ENCODE data around the gene HPSE. TPM values are rescaled to one million over a fixed set of nuclear protein-coding genes. Genes with fewer than 3 reads are reported as not detected.

The HPSE gene
- polyA plus RNA-seq (0.16 TPM in 1 of 2 replicates, not detected in the other), polyA minus RNA-seq (0.24 TPM in 1 of 2 replicates, not detected in the other)

DNA sequence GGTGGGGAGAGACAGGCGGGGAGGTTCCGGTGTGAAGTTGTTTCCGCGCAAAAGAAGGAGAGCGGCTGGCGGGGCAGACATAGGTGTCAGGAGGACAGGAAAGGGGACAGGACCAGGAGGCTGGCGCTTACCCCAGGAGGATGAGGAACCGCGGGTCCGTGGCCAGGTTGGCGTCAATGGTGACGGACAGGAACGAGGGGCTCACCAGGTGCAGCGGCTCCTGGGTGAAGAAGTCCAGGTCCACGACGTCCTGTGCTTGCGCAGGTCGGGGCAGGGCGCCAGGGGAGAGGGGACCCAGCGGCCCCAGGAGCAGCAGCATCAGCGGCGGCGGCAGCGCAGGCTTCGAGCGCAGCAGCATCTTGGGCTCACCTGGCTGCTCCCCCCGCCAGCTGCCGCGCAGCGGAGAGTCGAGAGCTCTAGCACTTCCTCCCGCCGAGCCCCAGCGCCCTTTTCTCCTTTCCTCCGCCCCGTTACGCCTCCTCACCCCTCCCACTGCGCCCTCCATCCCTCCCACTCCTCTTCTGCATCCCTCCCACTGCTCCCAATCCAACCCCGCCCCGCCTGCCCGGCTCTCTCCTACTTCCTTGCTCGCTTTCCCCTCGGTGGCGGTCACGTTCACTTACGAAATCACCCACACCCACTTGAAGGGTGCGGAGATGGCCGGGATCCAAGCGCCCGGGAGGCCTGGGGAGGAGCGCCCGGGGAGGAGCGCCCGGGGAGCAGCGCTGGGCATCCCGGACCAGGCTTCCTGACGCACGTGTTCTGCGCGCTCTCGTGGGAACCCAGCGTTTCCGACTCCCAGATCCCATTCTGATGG is at the start of gene HPSE:
Gene HPSE (minus strand): TSS at position 424 of the 817 bp plus-strand sequence. CDS start 66 bp downstream, at position 358.
- Histone ChIP-seq H3K9me2 (ENCODE audit: insufficient read depth, low read length) (no peaks in the 10 kb centered on the region), H3K36me3 (ENCODE audit: insufficient read depth, low read length) (no peaks in the 10 kb centered on the region), H3K4me2 (ENCODE audit: low read length) (peak within 1 kb of the TSS; percentile 74), H2AFZ (ENCODE audit: low read depth, low read length) (peak within 1 kb of the TSS; percentile 40), H3K4me3 (ENCODE audit: low read length) (peak within 1 kb of the TSS; percentile 70), H3K9me3 (ENCODE audit: low read length) (no peaks in the 10 kb centered on the region), H4K20me1 (ENCODE audit: insufficient read depth) (no peaks in the 10 kb centered on the region), H3K79me2 (replicated peaks; ENCODE audit: insufficient read depth, low read length) (no peaks in the 10 kb centered on the region), H3K27me3 (ENCODE audit: insufficient read depth, low read depth, low read length) (peaks cover 42% of the 10 kb centered on the region), H3K27ac (ENCODE audit: low read length) (no peak within 1 kb of the TSS), H3F3A (ENCODE audit: insufficient read depth, low read length, poor library complexity, severe bottlenecking) (no peaks in the 10 kb centered on the region), H3K9ac (ENCODE audit: low read length) (peak within 1 kb of the TSS; percentile 52)
- TF ChIP-seq EP300 (conservative IDR thresholded peaks at IDR 0.05; ENCODE audit: poor library complexity, severe bottlenecking) (no peak), MXI1 (conservative IDR thresholded peaks at IDR 0.05; ENCODE audit: poor library complexity, severe bottlenecking) (peak; percentile 62)

- Histone ChIP-seq H3K36me3 (ENCODE audit: insufficient read depth, low read length) (no peaks in the 10 kb centered on the region), H3K9me3 (ENCODE audit: low read length) (peaks cover 7% of the 10 kb centered on the region), H3K9me2 (ENCODE audit: insufficient read depth, low read length) (no peaks in the 10 kb centered on the region), H3K4me3 (ENCODE audit: low read length) (no peak overlapping the region), H3K9ac (ENCODE audit: low read length) (no peak overlapping the region), H4K20me1 (ENCODE audit: insufficient read depth) (no peaks in the 10 kb centered on the region), H3K27ac (ENCODE audit: low read length) (no peak overlapping the region), H3K79me2 (replicated peaks; ENCODE audit: insufficient read depth, low read length) (no peaks in the 10 kb centered on the region), H3K27me3 (ENCODE audit: insufficient read depth, low read depth, low read length) (no peaks in the 10 kb centered on the region), H3F3A (ENCODE audit: insufficient read depth, low read length, poor library complexity, severe bottlenecking) (no peaks in the 10 kb centered on the region), H2AFZ (ENCODE audit: low read depth, low read length) (no peak overlapping the region), H3K4me2 (ENCODE audit: low read length) (no peak overlapping the region)
- TF ChIP-seq SMC3 (conservative IDR thresholded peaks at IDR 0.05; ENCODE audit: poor library complexity) (no peak), EP300 (conservative IDR thresholded peaks at IDR 0.05; ENCODE audit: poor library complexity, severe bottlenecking) (no peak), RAD21 (conservative IDR thresholded peaks at IDR 0.05) (no peak), MXI1 (conservative IDR thresholded peaks at IDR 0.05; ENCODE audit: poor library complexity, severe bottlenecking) (no peak), CTCF (IDR thresholded peaks at IDR 0.05; ENCODE audit: poor library complexity, severe bottlenecking) (no peak), TAF1 (IDR thresholded peaks at IDR 0.05; ENCODE audit: low read depth) (no peak), EZH2 (IDR thresholded peaks at IDR 0.05; ENCODE audit: borderline replicate concordance, insufficient read depth, low read length, poor library complexity, severe bottlenecking) (no peak), POLR2AphosphoS5 (IDR thresholded peaks at IDR 0.05) (no peak)
- TF ChIP-seq, protein P1, sequence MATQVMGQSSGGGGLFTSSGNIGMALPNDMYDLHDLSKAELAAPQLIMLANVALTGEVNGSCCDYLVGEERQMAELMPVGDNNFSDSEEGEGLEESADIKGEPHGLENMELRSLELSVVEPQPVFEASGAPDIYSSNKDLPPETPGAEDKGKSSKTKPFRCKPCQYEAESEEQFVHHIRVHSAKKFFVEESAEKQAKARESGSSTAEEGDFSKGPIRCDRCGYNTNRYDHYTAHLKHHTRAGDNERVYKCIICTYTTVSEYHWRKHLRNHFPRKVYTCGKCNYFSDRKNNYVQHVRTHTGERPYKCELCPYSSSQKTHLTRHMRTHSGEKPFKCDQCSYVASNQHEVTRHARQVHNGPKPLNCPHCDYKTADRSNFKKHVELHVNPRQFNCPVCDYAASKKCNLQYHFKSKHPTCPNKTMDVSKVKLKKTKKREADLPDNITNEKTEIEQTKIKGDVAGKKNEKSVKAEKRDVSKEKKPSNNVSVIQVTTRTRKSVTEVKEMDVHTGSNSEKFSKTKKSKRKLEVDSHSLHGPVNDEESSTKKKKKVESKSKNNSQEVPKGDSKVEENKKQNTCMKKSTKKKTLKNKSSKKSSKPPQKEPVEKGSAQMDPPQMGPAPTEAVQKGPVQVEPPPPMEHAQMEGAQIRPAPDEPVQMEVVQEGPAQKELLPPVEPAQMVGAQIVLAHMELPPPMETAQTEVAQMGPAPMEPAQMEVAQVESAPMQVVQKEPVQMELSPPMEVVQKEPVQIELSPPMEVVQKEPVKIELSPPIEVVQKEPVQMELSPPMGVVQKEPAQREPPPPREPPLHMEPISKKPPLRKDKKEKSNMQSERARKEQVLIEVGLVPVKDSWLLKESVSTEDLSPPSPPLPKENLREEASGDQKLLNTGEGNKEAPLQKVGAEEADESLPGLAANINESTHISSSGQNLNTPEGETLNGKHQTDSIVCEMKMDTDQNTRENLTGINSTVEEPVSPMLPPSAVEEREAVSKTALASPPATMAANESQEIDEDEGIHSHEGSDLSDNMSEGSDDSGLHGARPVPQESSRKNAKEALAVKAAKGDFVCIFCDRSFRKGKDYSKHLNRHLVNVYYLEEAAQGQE (IDR thresholded peaks at IDR 0.05; ENCODE audit: borderline replicate concordance), result no peak
Observed at GRCh38 chr4:83382850-83383249, 48.2 kb upstream of the HPSE start.
